ENCODE measurements around the gene FAM20A. TPM values are rescaled to one million over a fixed set of nuclear protein-coding genes. Genes with fewer than 3 reads are reported as not detected.
A peak's percentile ranks its signal among the peaks of the same experiment; 100 is the strongest.
"Not testable (repeated sequence)": the region's sequence is repeated elsewhere in the genome, so short reads cannot be mapped to it uniquely, and the experiment has no call there.

FAM20A gene
- total RNA-seq, 1 donor from 2014 or later: 52.4 TPM

- DNase-seq (ENCODE audit: low spot score): no peak
- ATAC-seq: peak; percentile 52
Measured at GRCh38 chr17:68533887-68534694, 67.1 kb downstream of the FAM20A start.

DNA sequence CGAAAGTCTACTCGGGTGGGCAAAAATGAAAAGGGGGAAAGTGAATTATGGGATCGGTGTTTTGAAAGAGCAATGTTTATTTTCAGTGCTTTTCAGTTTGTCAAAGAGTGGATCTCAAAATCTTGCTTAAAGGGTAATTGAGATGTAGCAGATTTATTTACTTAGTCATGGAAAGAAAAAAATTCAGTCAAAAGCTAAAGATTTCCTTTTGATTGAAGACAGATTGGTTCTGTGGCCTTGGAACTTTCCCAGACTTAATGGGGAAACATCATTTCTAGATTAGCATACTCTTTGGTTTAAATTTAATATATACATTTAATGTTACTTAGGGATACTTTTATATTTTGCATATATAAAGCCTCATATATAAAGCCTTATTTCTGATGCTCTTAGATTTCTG lies 68.3 kb downstream of the FAM20A start:
- ATAC-seq (no peak), DNase-seq (ENCODE audit: low spot score) (no peak)

DNA sequence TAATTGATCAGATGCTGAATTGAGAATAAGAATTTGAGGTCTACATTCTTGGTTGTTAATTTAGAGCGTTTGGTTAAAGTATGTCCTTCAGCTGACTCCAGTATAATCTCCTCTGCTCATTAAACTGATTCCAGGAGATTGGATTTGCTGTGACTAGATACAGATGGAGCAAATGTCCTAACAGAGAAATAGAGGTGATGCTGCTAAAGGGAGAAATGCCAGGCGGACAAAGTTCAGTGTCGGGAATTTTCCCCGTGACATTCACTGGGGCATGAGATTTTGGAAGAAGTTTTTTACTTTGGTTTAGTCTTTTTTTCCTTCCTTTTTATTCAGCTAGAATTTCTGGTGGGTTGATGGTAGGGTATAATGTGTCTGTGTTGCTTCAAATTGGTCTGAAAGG lies 69.9 kb downstream of the FAM20A start:
- DNase-seq (ENCODE audit: low spot score) (peak; percentile 64), ATAC-seq (peak; percentile 75)

DNA sequence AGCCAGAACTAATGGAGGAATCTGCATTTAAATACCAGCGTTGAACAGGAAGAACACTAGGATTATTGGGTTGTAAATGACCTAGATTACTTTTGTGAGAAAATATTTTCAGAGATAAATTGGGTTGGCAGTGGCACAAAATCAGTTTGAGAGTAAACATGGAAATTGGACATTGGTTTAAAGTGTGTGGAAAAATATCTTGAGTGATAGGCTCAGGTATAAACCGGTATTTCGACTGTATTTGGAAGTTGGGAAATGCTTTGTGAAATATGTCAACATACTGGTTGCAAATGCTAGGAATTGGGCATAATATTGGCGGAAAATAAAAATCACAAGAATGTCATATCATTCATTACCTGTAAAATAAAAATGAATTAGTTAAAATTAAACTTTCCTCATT lies 73.9 kb downstream of the FAM20A start:
- ATAC-seq: peak; percentile 66

DNA sequence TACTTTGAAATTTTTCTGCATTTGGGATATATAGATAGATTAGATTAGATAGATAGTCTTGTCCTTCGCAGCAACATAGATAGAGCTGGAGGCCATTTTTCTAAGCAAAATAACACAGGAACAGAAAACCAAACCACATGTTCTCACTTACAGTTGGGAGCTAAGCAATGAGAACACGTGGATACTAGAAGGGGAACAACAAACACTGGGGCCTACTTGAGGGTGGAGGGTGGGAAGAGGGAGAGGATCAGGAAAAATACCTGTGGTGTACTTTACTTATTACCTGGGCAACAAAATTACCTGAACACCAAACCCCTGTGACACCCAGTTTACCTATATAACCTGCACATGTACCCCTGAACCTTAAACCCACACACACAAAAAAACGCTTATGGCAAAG lies 74.6 kb downstream of the FAM20A start:
- ATAC-seq: no peak
- DNase-seq (ENCODE audit: low spot score): no peak

More for the DNA sequence above, 73.9 kb downstream of the FAM20A start:
- DNase-seq (ENCODE audit: low spot score): no peak

GRCh38 chr17:68522266-68522665 lies 78.9 kb downstream of the FAM20A start:
- DNase-seq (ENCODE audit: low spot score) (no peak), ATAC-seq (no peak)

DNA sequence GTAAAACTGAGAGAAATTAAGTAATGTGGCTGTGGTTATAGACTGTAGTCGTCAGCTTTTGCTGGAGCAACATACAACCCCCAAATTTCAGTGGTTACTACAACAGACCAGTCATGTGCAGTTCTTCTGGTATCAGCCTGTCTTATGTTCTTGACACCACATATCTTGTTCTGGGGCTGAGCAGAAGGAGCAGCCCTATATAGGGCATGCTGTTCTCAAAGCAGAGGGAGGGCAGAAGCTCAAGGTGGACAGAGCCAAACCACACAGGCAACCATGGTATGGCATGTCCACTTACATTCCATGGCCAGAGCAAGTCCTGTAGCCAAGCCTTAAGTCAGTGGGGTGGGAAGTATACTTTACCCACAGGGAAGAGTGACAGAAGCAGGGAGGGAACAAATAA lies 81.3 kb downstream of the FAM20A start:
- no peak for ATAC-seq
- no peak for DNase-seq (ENCODE audit: low spot score)

- not testable (repeated sequence) for DNase-seq (ENCODE audit: low spot score); ATAC-seq
Measured at GRCh38 chr17:68519051-68519450, 82.1 kb downstream of the FAM20A start.

GRCh38 chr17:68518063-68518815 lies 82.9 kb downstream of the FAM20A start:
- no peak for ATAC-seq

GRCh38 chr17:68517605-68518004 lies 83.6 kb downstream of the FAM20A start:
- DNase-seq (ENCODE audit: low spot score): not testable (repeated sequence)
- peak; percentile 42 for ATAC-seq

More at GRCh38 chr17:68518063-68518815, 82.9 kb downstream of the FAM20A start:
- no peak for DNase-seq (ENCODE audit: low spot score)

DNA sequence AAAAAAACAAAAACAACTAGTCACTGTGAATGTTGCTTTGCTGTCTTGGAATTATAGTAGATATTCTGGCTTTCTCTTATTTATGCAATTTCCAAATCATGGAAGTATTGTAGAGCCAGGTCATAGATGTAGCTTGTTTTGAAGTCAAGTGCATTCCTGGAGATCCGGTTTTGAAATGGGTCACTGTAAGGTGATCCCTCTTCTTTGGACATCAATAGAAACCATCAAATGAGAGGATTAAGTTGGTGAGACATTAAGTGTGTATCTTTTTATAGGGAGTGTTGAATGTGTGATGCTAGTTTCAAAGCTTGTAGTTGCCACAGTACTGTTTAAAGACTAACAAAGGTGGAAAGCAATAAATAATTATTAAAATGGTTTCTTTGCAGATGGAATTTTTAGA lies 84.4 kb downstream of the FAM20A start:
- ATAC-seq (no peak), DNase-seq (ENCODE audit: low spot score) (no peak)

- no peak for ATAC-seq
- DNase-seq (ENCODE audit: low spot score): no peak
Measured at GRCh38 chr17:68514831-68515635, 86.1 kb downstream of the FAM20A start.

GRCh38 chr17:68513932-68514331 lies 87.2 kb downstream of the FAM20A start:
- DNase-seq (ENCODE audit: low spot score): no peak
- no peak for ATAC-seq

DNA sequence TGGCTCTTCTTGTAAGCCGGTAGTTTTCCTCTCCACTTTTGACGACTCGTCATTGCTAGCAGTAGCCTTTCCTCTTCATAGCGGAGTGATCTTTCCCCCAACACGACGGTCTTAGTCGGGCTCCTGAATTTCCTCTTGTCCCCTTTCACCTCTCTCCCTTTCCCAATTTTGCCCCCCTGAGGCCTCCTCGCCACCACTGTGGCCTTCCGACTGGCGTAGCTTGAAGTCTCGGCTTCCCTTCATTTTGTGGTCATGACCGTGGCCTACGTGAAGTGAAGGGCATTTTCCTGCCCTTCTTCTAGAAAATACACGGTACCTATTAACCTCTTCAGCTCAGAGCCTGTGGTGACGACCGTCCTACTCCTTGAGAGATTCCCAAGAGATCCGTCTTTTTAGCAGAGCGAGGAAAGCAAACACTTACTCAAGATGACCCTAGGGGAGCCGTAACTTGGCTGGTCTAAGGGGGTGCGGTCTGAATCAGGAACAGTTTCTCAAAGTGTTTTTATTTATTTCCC lies 88.2 kb downstream of the FAM20A start:
- no peak for DNase-seq (ENCODE audit: low spot score)
- peak; percentile 1 for ATAC-seq

DNA sequence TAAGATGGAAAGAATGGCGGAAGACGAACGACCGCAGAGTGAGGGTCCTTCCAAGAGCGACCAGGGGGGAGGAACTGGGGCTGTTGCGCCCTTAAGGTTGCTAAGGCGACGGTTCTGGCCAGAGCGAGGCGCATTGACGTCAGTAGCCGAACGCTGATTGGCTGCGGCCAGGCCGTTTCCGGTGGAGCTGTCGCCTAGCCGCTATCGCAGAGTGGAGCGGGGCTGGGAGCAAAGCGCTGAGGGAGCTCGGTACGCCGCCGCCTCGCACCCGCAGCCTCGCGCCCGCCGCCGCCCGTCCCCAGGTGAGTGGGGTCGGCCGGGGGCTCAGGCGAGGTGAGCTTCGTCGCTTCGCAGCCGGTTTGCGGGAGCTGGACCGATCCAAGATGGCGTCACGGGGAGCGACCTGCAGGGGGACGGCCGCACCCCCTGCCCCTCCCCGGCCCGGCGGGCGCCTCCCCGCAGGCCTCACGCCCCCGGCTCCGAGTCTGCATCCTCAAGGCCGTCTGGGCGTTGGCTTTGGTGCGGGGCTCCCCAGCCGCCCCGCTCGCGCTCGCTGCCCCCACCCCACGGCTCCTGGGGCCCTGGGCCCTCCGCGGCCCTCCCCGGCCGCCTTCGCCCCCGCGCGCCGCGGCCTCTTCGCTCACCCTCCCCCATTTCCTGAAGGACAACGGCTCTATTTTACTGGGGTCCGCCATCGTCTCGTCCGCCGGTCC lies 88.8 kb downstream of the FAM20A start, which contains the start of gene PRKAR1A:
Gene PRKAR1A (plus strand): TSS at position 184 of the 713 bp plus-strand sequence. CDS start 2,970 bp downstream, outside the sequence.
- DNase-seq (ENCODE audit: low spot score) (peak; percentile 97), ATAC-seq (peak; percentile 87)

DNA sequence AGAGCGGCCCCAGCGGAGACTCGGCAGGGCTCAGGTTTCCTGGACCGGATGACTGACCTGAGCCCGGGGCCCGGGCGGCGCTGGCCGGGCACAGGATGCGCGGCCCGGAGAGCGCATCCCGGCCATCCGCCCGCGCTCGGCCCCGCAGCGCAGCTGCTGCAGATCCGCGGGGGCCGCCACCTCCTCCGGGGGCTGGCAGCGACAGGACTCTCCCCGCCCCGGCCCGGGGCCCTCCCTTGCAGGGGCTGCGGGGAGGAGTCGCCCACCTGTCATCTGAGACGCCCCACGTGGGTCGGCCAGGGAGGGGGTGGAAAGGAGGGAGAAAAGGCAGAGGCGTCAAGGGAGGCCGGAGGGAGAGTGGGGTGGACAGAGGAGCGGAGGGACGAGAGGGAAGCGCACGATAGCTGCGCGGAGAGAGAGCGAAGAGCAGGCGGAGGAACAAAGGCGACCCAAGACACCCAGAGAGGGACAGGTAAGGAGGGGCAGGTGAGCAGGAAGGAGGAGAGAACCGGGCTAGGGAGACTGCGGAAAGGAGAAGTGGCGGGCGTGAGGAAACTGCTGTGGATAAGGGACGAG lies 89.4 kb downstream of the FAM20A start:
- ATAC-seq: peak; percentile 72
- peak; percentile 85 for DNase-seq (ENCODE audit: low spot score)

GRCh38 chr17:68511254-68511670 lies 89.9 kb downstream of the FAM20A start:
- DNase-seq (ENCODE audit: low spot score): no peak
- ATAC-seq: no peak

GRCh38 chr17:68509141-68510057 lies 91.8 kb downstream of the FAM20A start:
- DNase-seq (ENCODE audit: low spot score) (peak; percentile 62), ATAC-seq (no peak)

DNA sequence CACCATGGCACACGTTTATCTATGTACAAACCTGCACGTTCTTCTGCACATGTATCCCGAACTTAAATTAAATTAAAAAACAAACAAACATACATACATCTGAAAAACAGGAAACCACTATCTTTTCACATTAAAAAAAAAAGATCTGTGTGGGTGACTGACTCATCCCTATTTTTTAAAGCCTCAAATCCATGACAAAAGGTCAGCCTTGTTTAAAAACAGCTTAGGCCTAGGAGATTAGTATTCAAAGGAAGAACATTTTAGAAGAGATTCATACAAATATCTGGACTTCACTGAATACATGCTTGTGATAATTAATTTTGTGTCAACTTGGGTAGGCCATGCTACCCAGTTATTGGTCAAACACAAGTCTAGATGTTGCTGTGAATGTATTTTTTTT lies 93.6 kb downstream of the FAM20A start:
- ATAC-seq: no peak
- DNase-seq (ENCODE audit: low spot score): no peak

All from left lobe of liver (tissue), 2 donors.